HepG2 (cell line): ENCODE data around the gene FBXO11. TPM values are rescaled to one million over a fixed set of nuclear protein-coding genes. Genes with fewer than 3 reads are reported as not detected.

Experiments
- ATAC-seq: fragments of 200-7000 bp; cut with Tn5 transposase; 3 replicates; pipeline ENCODE4 v1.9.1; 2020; ENCODE audit warnings: mild to moderate bottlenecking, moderate library complexity
- BruUV-seq: library from RNA; stranded (reverse); fragments of 400-500 nt; replicated peaks from 2 replicates; lab custom pipeline; 2021; lab: Mats Ljungman, UMichigan
- CTCF ChIA-PET: fragments of 300-600 bp; formaldehyde crosslinking; extraction: SDS; loops from one replicate; lab custom pipeline; 2021; ENCODE audit warnings: low total read pairs, inconsistent platforms, low intra/inter-chr PET ratio; lab: Yijun Ruan, JAX
- POLR2A ChIA-PET: fragments of 350-600 bp; sonication (Branson Sonifier 250); formaldehyde crosslinking; loops from one replicate; lab custom pipeline; 2020; ENCODE audit warnings: antibody characterized with exemption, inconsistent platforms; lab: Yijun Ruan, JAX
- DNase-seq: peaks from one replicate; pipeline ENCODE4 v3.0.0-alpha.2; 2015; ENCODE audit warnings: low spot score
- FAIRE-seq: peaks from 3 replicates; lab custom pipeline; 2011; peaks lifted over from hg19 to GRCh38; lab: Jason Lieb, UNC
- H2AFZ ChIP-seq: one replicate; pipeline ENCODE4 v1.6.1; 2011; ENCODE audit warnings: low read length, inconsistent platforms
- H3K27ac ChIP-seq: fragments of 300-600 bp; 3 replicates; pipeline ENCODE4 v1.8.0; 2011; ENCODE audit warnings: mixed run types, mild to moderate bottlenecking, mixed read lengths, low read length, inconsistent platforms; ENCODE audit not compliant: insufficient read depth; ENCODE audit errors: extremely low read length
- H3K27me3 ChIP-seq, 2 experiments: fragments of 200-600 bp in 1 of 2; 2 replicates in 1 of 2; 3 replicates in 1 of 2; pipeline versions ENCODE4 v1.6.0 to v1.8.0; 2011; ENCODE audit warnings: low read length in 2 of 2, mild to moderate bottlenecking in 2 of 2, moderate library complexity in 2 of 2, inconsistent platforms in 1 of 2; ENCODE audit not compliant: insufficient read depth in 2 of 2, control insufficient read depth in 1 of 2
- H3K36me3 ChIP-seq, 2 experiments: fragments of 200-600 bp in 1 of 2; replicated peaks in 1 of 2; 2 replicates in 1 of 2; 3 replicates in 1 of 2; pipeline versions ENCODE4 v1.5.1 to v1.8.0; 2011; ENCODE audit warnings: low read length in 2 of 2, inconsistent platforms in 1 of 2; ENCODE audit not compliant: insufficient read depth in 2 of 2, control insufficient read depth in 1 of 2
- H3K4me1 ChIP-seq: 2 replicates; pipeline ENCODE4 v1.5.1; 2012; ENCODE audit warnings: low read length, inconsistent platforms; ENCODE audit not compliant: insufficient read depth
- H3K4me2 ChIP-seq: 2 replicates; pipeline ENCODE4 v1.6.0; 2011; ENCODE audit warnings: low read depth, low read length, inconsistent platforms
- H3K4me3 ChIP-seq, 3 experiments: fragments of 200-600 bp in 1 of 3; sonication (generic), shearing (Covaris generic) in 1 of 3; replicated peaks in 1 of 3; 2 replicates each; pipeline ENCODE4 v1.5.1; 2011 to 2016; ENCODE audit warnings: low read length in 3 of 3, inconsistent platforms in 2 of 3, low read depth in 2 of 3, mild to moderate bottlenecking in 2 of 3, control low read depth in 1 of 3, mixed read lengths in 1 of 3; ENCODE audit not compliant: insufficient read depth in 1 of 3
- H3K79me2 ChIP-seq: one replicate; pipeline ENCODE4 v1.6.1; 2011; ENCODE audit warnings: low read length, inconsistent platforms; ENCODE audit not compliant: insufficient read depth
- H3K9ac ChIP-seq: 2 replicates; pipeline ENCODE4 v1.6.0; 2011; ENCODE audit warnings: mild to moderate bottlenecking, low read depth, low read length, inconsistent platforms; ENCODE audit not compliant: insufficient read depth
- H3K9me3 ChIP-seq: 2 replicates; pipeline ENCODE4 v1.5.1; 2012; ENCODE audit warnings: mild to moderate bottlenecking, low read length
- H4K20me1 ChIP-seq: 2 replicates; pipeline ENCODE4 v1.6.0; 2011; ENCODE audit warnings: inconsistent platforms, mild to moderate bottlenecking, low read length, moderate library complexity; ENCODE audit not compliant: insufficient read depth
- CBX1 ChIP-seq: IDR thresholded peaks from one replicate; pipeline ENCODE4 v1.6.1; 2016; ENCODE audit warnings: antibody characterized with exemption, low read depth
- FOSL2 ChIP-seq: sonication (generic); formaldehyde crosslinking; IDR thresholded peaks from 2 replicates; pipeline ENCODE4 v1.4.0; 2020; ENCODE audit warnings: missing genetic modification reagents
- JUN ChIP-seq: sonication (generic); formaldehyde crosslinking; IDR thresholded peaks from 2 replicates; pipeline ENCODE4 v1.4.0; 2020; ENCODE audit warnings: mild to moderate bottlenecking, missing genetic modification reagents
- NFIC ChIP-seq: IDR thresholded peaks from 2 replicates; pipeline ENCODE4 v1.6.1; 2012; ENCODE audit warnings: mild to moderate bottlenecking, low read length, inconsistent platforms
- NFYB ChIP-seq: sonication (generic); formaldehyde crosslinking; IDR thresholded peaks from 2 replicates; pipeline ENCODE4 v1.4.0; 2020; ENCODE audit warnings: missing genetic modification reagents
- NFYC ChIP-seq: IDR thresholded peaks from 2 replicates; pipeline ENCODE4 v1.6.1; 2016; ENCODE audit warnings: missing genetic modification reagents, missing compliant biosample characterization
- PHF8 ChIP-seq: sonication (generic); formaldehyde crosslinking; IDR thresholded peaks from 2 replicates; pipeline ENCODE4 v1.5.0; 2020; ENCODE audit warnings: missing genetic modification reagents
- ZNF121 ChIP-seq: sonication (generic); formaldehyde crosslinking; IDR thresholded peaks from 2 replicates; pipeline ENCODE4 v1.5.0; 2020; ENCODE audit warnings: mild to moderate bottlenecking, missing genetic modification reagents
- ZNF550 ChIP-seq: sonication (generic); formaldehyde crosslinking; IDR thresholded peaks from 2 replicates; pipeline ENCODE4 v1.4.0; 2020; ENCODE audit warnings: mild to moderate bottlenecking, missing genetic modification reagents, borderline replicate concordance
- ZNF589 ChIP-seq: sonication (generic); formaldehyde crosslinking; conservative IDR thresholded peaks from 2 replicates; pipeline ENCODE4 v1.8.0; 2022; ENCODE audit warnings: mild to moderate bottlenecking, moderate library complexity, missing genetic modification reagents
- ZNF598 ChIP-seq: sonication (generic); formaldehyde crosslinking; IDR thresholded peaks from 2 replicates; pipeline ENCODE4 v1.5.1; 2020; ENCODE audit warnings: mild to moderate bottlenecking, missing genetic modification reagents, borderline replicate concordance
- WGBS: methylation state at CpG from one replicate; pipeline ENCODE4 v1.1.6; 2017; ENCODE audit warnings: low lambda C conversion rate; 5-methylcytosine and 5-hydroxymethylcytosine counted together
- in situ Hi-C: cut with HindIII; loops from 2 replicates; pipeline ENCODE4 v1.10.0; 2017; ENCODE audit warnings: low pct_unique_long_range_greater_than_20kb; ENCODE audit not compliant: extremely low pct_ligation_motif_present
- intact Hi-C: fragments of 100-400 bp; cut with micrococcal nuclease; formaldehyde crosslinking; loops from one replicate; pipeline ENCODE4 v1.10.0; 2022; ENCODE audit not compliant: unreplicated experiment
- polyA plus RNA-seq, 8 experiments: library from polyadenylated mRNA; depleted of rRNA in 3 of 8; stranded (reverse) in 7 of 8; unstranded in 1 of 8; fragments of >200 nt; fragmentation: Illumina TruSeq in 4 of 8; extraction: Trizol in 4 of 8; gene quantifications; 2 replicates each; pipeline versions ENCODE4 v1.2.1 to v1.2.3, GENCODE V29; 2011 to 2016; ENCODE audit warnings: low read depth in 4 of 8, missing spikeins in 1 of 8, mixed read lengths in 1 of 8; ENCODE audit not compliant: insufficient read depth in 1 of 8
- total RNA-seq, 5 experiments: library from RNA; depleted of rRNA; stranded (reverse); fragments of >200 nt; fragmentation: Illumina TruSeq; extraction: Trizol; gene quantifications; 2 replicates each; pipeline ENCODE4 v1.2.3, GENCODE V29; 2016; ENCODE audit warnings: low read depth in 1 of 5
- TF ChIP-seq, protein P1 (sequence below), 2 experiments: sonication (generic) in 1 of 2; formaldehyde crosslinking in 1 of 2; IDR thresholded peaks; 2 replicates each; pipeline versions ENCODE4 v1.5.1 to v1.6.1; 2011 to 2020; ENCODE audit warnings: borderline replicate concordance in 1 of 2, low read depth in 1 of 2, low read length in 1 of 2, mild to moderate bottlenecking in 1 of 2, missing genetic modification reagents in 1 of 2, moderate library complexity in 1 of 2

The FBXO11 gene
- total and polyA plus RNA-seq, 2 of the 13 experiments (the other 11 are each of a cell fraction or from before 2014, with no cell fraction given), result 27.9 to 47.6 TPM

- Histone ChIP-seq H3K27ac (no peak overlapping the region), H4K20me1 (no peaks in the 10 kb centered on the region), H3K4me3 (no peak overlapping the region), H3K4me1 (peaks cover 10% of the 10 kb centered on the region), H3K27me3 (peaks cover 0 to 20% of the 10 kb centered on the region in 2 experiments; a peak in 2 of 5 replicates), H3K79me2 (no peaks in the 10 kb centered on the region), H3K9me3 (no peaks in the 10 kb centered on the region), H3K36me3 (no peaks in the 10 kb centered on the region), H2AFZ (no peak overlapping the region), H3K9ac (no peak overlapping the region), H3K4me2 (no peak overlapping the region)
- ChIA-PET CTCF (no interaction called here), POLR2A (no interaction called here)
- in situ Hi-C loops, result no loop called here
- ATAC-seq (no peak), FAIRE-seq (no peak), DNase-seq (no peak)
- 80% methylated on average over 2 of the region's 2 CpGs for WGBS
- TF ChIP-seq ZNF121 (CRISPR knock-in tag), result 0 out of 2 replicates have a peak, but pooled peaks have one; percentile 16
- no peak for TF ChIP-seq ZNF598 (CRISPR knock-in tag)
- no peak for TF ChIP-seq PHF8
- BruUV-seq, result no TSS peak
- intact Hi-C loops, result no loop called here
Measured at GRCh38 chr2:47772343-47772742, 134.0 kb downstream of the FBXO11 start.

DNA sequence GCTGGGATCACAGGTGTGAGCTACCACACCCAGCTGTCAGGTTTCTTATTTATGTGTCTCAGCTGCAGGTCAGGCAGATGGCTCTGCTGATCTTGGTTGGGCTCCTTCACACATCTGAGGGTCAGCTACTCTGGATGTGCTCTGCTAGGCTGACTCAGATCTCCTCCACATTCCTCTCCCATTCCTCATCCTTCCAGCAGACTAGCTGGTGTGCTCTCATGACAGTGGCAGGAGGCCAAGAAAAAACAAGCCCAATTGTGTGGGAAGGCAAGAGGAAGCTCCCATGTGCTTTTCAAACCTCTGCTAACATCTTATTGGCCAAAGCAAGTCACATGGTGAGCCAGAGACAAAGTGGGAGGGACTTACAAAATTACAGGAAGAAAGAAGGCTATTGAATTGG is 135.1 kb downstream of the FBXO11 start:
- no TSS peak for BruUV-seq
- H2AFZ ChIP-seq, result no peak overlapping the region
- H3K9ac ChIP-seq, result no peak overlapping the region
- no peak overlapping the region for H3K4me3 ChIP-seq
- DNase-seq (peak; percentile 60), ATAC-seq (no peak; the same call in 2 of the 3 replicates), FAIRE-seq (no peak)
- in situ Hi-C loops, result no loop called here
- H3K27ac ChIP-seq, result no peak overlapping the region
- no peaks in the 10 kb centered on the region for H3K36me3 ChIP-seq
- ChIA-PET CTCF (no interaction called here), POLR2A (interaction anchor here (1.3 kb wide), 1 partner anchor 12 kb away, joined by 5 read pairs; the partner anchor contains the start of gene MSH6)
- peaks cover 0 to 14% of the 10 kb centered on the region in 2 experiments; a peak in 2 of 5 replicates for H3K27me3 ChIP-seq
- no peak overlapping the region for H3K4me2 ChIP-seq
- intact Hi-C loops, result no loop called here
- peaks cover 6% of the 10 kb centered on the region; the same call in 1 of the 2 replicates for H3K4me1 ChIP-seq
- TF ChIP-seq NFYC (peak; percentile 63), NFIC (no peak), CBX1 (no peak), NFYB (0 out of 2 replicates have a peak, but pooled peaks have one; percentile 19), JUN (CRISPR knock-in tag) (no peak), ZNF589 (no peak), FOSL2 (CRISPR knock-in tag) (peak; percentile 53), ZNF550 (no peak)
- TF ChIP-seq, protein P1, sequence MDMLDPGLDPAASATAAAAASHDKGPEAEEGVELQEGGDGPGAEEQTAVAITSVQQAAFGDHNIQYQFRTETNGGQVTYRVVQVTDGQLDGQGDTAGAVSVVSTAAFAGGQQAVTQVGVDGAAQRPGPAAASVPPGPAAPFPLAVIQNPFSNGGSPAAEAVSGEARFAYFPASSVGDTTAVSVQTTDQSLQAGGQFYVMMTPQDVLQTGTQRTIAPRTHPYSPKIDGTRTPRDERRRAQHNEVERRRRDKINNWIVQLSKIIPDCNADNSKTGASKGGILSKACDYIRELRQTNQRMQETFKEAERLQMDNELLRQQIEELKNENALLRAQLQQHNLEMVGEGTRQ (IDR thresholded peaks at IDR 0.05; ENCODE audit: low read depth, low read length), result peak; percentile 46; the same call in 1 of the 2 replicates
- TF ChIP-seq, protein P1 (CRISPR knock-in tag; IDR thresholded peaks at IDR 0.05; ENCODE audit: borderline replicate concordance), result 0 out of 2 replicates have a peak, but pooled peaks have one; percentile 38
- H3K79me2 ChIP-seq, result no peaks in the 10 kb centered on the region
- no peaks in the 10 kb centered on the region for H4K20me1 ChIP-seq
- no peaks in the 10 kb centered on the region for H3K9me3 ChIP-seq
